OCI-LY7 (cell line): ENCODE results near the gene PDE6G. TPM values are rescaled to one million over a fixed set of nuclear protein-coding genes. Genes with fewer than 3 reads are reported as not detected.

Experiments
- BruUV-seq: library from RNA; stranded (reverse); fragments of 400-500 nt; replicated peaks from 2 replicates; lab custom pipeline; 2021; lab: Mats Ljungman, UMichigan
- CTCF ChIA-PET: fragments of 300-600 bp; sonication (Branson Sonifier 250); formaldehyde crosslinking; loops from one replicate; lab custom pipeline; 2022; ENCODE audit warnings: antibody characterized with exemption; ENCODE audit not compliant: unreplicated experiment; lab: Charles Lee
- POLR2A ChIA-PET: fragments of 300-600 bp; sonication (Branson Sonifier 250); formaldehyde crosslinking; loops from one replicate; lab custom pipeline; 2022; ENCODE audit warnings: antibody characterized with exemption; lab: Charles Lee
- DNase-seq: peaks from one replicate; pipeline ENCODE4 v3.0.0-alpha.2; 2015; ENCODE audit warnings: low spot score
- H2AFZ ChIP-seq: fragments of 200-600 bp; sonication (generic), shearing (Covaris generic); 2 replicates; pipeline ENCODE4 v1.6.1; 2014; ENCODE audit warnings: mild to moderate bottlenecking, antibody characterized with exemption, low read length, moderate library complexity
- H3K27ac ChIP-seq: fragments of 200-600 bp; sonication (generic); 2 replicates; pipeline ENCODE4 v1.5.1; 2014; ENCODE audit warnings: mixed run types, low read depth, mild to moderate bottlenecking, moderate library complexity, low read length, inconsistent platforms; ENCODE audit not compliant: poor library complexity, severe bottlenecking
- H3K36me3 ChIP-seq: fragments of 200-600 bp; sonication (generic); 2 replicates; pipeline ENCODE4 v1.6.1; 2014; ENCODE audit warnings: mild to moderate bottlenecking, antibody characterized with exemption, low read length, moderate library complexity, mixed read lengths; ENCODE audit not compliant: insufficient read depth
- H3K4me1 ChIP-seq: fragments of 200-600 bp; sonication (generic); 2 replicates; pipeline ENCODE4 v1.5.1; 2014; ENCODE audit warnings: mild to moderate bottlenecking, low read length; ENCODE audit not compliant: insufficient read depth, poor library complexity, severe bottlenecking
- H3K4me2 ChIP-seq: fragments of 200-600 bp; sonication (generic); 2 replicates; pipeline ENCODE4 v1.6.1; 2014; ENCODE audit warnings: mild to moderate bottlenecking, low read length
- H3K4me3 ChIP-seq: fragments of 200-600 bp; sonication (generic); 2 replicates; pipeline ENCODE4 v1.5.1; 2014; ENCODE audit warnings: mild to moderate bottlenecking, low read depth, low read length; ENCODE audit not compliant: poor library complexity, severe bottlenecking
- H3K79me2 ChIP-seq: fragments of 200-600 bp; sonication (generic); 2 replicates; pipeline ENCODE4 v1.6.1; 2016; ENCODE audit warnings: low read depth, mild to moderate bottlenecking, low read length, moderate library complexity, mixed read lengths; ENCODE audit not compliant: insufficient read depth
- H3K9me2 ChIP-seq: fragments of 200-600 bp; sonication (generic); 2 replicates; pipeline ENCODE4 v1.6.1; 2016; ENCODE audit warnings: mild to moderate bottlenecking, low read length, mixed read lengths; ENCODE audit not compliant: insufficient read depth
- H3K9me3 ChIP-seq: fragments of 200-600 bp; sonication (generic); 2 replicates; pipeline ENCODE4 v1.6.1; 2014; ENCODE audit warnings: mild to moderate bottlenecking, mixed run types, low read length, mixed read lengths
- H4K20me1 ChIP-seq: fragments of 200-600 bp; sonication (generic); 2 replicates; pipeline ENCODE4 v1.6.1; 2014; ENCODE audit warnings: mild to moderate bottlenecking, antibody characterized with exemption, low read length, moderate library complexity, mixed read lengths; ENCODE audit not compliant: insufficient read depth
- CTCF ChIP-seq: fragments of 200-600 bp; sonication (generic); conservative IDR thresholded peaks from 2 replicates; pipeline ENCODE4 v1.5.1; 2014; ENCODE audit warnings: mild to moderate bottlenecking, antibody characterized with exemption, low read length, moderate library complexity, mixed read lengths
- EZH2phosphoT487 ChIP-seq: fragments of 200-600 bp; sonication (generic); IDR thresholded peaks from 2 replicates; pipeline ENCODE4 v1.6.1; 2018; ENCODE audit warnings: low read depth, borderline replicate concordance, mild to moderate bottlenecking, mixed run types, antibody characterized with exemption, low read length, moderate library complexity, mixed read lengths
- intact Hi-C: fragments of 100-400 bp; cut with micrococcal nuclease; formaldehyde crosslinking; loops from one replicate; pipeline ENCODE4 v1.10.0; 2022; ENCODE audit not compliant: unreplicated experiment
- total RNA-seq, 2 experiments: library from RNA; depleted of rRNA in 1 of 2; stranded (reverse); fragments of >200 nt in 1 of 2; shearing (Covaris generic) in 1 of 2; gene quantifications; 2 replicates each; pipeline ENCODE4 v1.2.3, GENCODE V29; 2014 to 2022

PDE6G gene
- total RNA-seq, 2 experiments from 2014 or later, result 0.44 TPM; not detected in 1

DNA sequence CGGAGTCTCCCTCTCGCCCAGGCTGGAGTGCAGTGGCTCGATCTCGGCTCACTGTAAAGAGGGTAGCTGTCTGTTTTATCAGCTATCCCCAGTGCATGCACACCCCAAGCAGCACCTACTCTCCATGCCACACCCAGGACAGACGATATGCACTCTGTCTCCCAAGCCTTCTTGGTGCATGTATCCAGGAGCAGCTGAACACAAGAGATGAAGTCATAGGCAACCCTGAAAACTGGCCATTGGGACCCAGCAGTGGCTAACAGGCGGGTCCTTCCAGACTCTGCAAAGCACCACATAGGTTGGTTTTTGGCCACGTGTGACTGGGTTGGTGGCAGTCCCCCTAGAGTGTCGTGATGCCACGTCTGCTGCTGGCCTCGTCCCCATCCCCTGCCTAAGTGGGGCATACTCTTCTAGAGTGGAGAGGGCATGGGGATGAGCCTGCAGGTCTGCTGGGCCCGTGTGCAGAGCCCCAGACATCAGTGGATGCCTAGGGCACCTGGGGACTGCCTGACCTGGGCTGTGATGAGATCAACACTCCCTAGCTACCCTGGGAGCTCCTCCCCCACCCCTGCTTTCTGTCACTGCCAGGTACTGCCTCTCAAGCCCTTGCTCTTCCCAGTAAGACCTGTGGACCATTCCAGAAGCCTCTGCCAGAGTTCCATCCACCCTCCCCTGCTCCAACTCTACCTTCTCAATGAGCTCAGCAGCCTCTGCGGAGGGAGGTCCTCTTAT is 9.3 kb downstream of the PDE6G start:
- H3K27ac ChIP-seq, result no peak overlapping the region
- no TSS peak for BruUV-seq
- ChIA-PET POLR2A (interaction anchor here (0.6 kb wide), 1 partner anchor 33 kb away, joined by 3 read pairs; no protein-coding TSS in a partner anchor), CTCF (no interaction called here)
- no peaks in the 10 kb centered on the region for H3K9me2 ChIP-seq
- H3K9me3 ChIP-seq, result no peaks in the 10 kb centered on the region
- no peak overlapping the region for H3K4me2 ChIP-seq
- DNase-seq, result no peak
- no peaks in the 10 kb centered on the region for H3K4me1 ChIP-seq
- H3K36me3 ChIP-seq, result no peaks in the 10 kb centered on the region
- no peak overlapping the region for H2AFZ ChIP-seq
- intact Hi-C loops, result no loop called here
- H3K79me2 ChIP-seq, result no peaks in the 10 kb centered on the region
- no peak overlapping the region for H3K4me3 ChIP-seq
- H4K20me1 ChIP-seq, result no peaks in the 10 kb centered on the region
- TF ChIP-seq EZH2phosphoT487, result no peak
- no peak for TF ChIP-seq CTCF

GRCh38 chr17:81644976-81645952 is 11.1 kb downstream of the PDE6G start:
- H3K36me3 ChIP-seq, result no peaks in the 10 kb centered on the region
- H3K79me2 ChIP-seq, result no peaks in the 10 kb centered on the region
- H2AFZ ChIP-seq, result no peak overlapping the region
- no peak overlapping the region for H3K4me3 ChIP-seq
- ChIA-PET POLR2A (no interaction called here), CTCF (no interaction called here)
- H3K9me2 ChIP-seq, result no peaks in the 10 kb centered on the region
- DNase-seq, result no peak
- no peak overlapping the region for H3K27ac ChIP-seq
- no peaks in the 10 kb centered on the region for H3K9me3 ChIP-seq
- H3K4me1 ChIP-seq, result no peaks in the 10 kb centered on the region
- H4K20me1 ChIP-seq, result no peaks in the 10 kb centered on the region
- TF ChIP-seq EZH2phosphoT487, result no peak
- no peak for TF ChIP-seq CTCF
- no peak overlapping the region for H3K4me2 ChIP-seq
- BruUV-seq, result no TSS peak
- intact Hi-C loops, result no loop called here
